ENCODE data around the gene CBLIF.

CBLIF gene

DNA sequence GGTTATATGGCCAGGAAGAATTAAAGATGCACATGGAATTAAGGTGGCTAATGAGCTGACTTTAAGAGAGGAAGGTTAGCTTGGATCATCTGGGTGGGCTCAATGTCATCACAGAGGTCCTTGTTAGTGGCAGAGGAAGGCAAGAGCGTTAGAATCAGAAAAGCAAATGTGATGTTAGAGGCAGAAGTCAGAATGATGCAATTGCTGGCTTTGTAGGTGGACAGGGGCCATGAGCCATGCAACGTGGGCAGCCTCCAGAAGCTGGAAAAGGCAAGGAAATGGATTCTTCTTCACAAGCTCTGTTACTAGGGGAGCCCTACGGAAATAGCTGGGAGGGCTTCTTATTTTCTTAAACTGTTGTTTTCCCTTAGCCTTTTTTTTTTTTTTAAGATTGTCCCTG, 2.3 kb upstream of the CBLIF start:
- no peak for TF ChIP-seq FOXP2 (optimal IDR thresholded peaks at IDR 0.05; ENCODE audit: borderline replicate concordance, extremely low read depth, extremely low read length, insufficient read depth)
- no peak for TF ChIP-seq POLR2AphosphoS5 (IDR thresholded peaks at IDR 0.05; ENCODE audit: low read depth, low read length)
- TF ChIP-seq, protein P1, sequence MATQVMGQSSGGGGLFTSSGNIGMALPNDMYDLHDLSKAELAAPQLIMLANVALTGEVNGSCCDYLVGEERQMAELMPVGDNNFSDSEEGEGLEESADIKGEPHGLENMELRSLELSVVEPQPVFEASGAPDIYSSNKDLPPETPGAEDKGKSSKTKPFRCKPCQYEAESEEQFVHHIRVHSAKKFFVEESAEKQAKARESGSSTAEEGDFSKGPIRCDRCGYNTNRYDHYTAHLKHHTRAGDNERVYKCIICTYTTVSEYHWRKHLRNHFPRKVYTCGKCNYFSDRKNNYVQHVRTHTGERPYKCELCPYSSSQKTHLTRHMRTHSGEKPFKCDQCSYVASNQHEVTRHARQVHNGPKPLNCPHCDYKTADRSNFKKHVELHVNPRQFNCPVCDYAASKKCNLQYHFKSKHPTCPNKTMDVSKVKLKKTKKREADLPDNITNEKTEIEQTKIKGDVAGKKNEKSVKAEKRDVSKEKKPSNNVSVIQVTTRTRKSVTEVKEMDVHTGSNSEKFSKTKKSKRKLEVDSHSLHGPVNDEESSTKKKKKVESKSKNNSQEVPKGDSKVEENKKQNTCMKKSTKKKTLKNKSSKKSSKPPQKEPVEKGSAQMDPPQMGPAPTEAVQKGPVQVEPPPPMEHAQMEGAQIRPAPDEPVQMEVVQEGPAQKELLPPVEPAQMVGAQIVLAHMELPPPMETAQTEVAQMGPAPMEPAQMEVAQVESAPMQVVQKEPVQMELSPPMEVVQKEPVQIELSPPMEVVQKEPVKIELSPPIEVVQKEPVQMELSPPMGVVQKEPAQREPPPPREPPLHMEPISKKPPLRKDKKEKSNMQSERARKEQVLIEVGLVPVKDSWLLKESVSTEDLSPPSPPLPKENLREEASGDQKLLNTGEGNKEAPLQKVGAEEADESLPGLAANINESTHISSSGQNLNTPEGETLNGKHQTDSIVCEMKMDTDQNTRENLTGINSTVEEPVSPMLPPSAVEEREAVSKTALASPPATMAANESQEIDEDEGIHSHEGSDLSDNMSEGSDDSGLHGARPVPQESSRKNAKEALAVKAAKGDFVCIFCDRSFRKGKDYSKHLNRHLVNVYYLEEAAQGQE (IDR thresholded peaks at IDR 0.05; ENCODE audit: insufficient read depth in 1 of 2, low read depth in 2 of 2, low read length in 2 of 2): no peak
- no peak for TF ChIP-seq TAF1 (IDR thresholded peaks at IDR 0.05; ENCODE audit: borderline replicate concordance, insufficient read depth, low read length)
- TF ChIP-seq SIN3A (IDR thresholded peaks at IDR 0.05; ENCODE audit: borderline replicate concordance, insufficient read depth, low read length): no peak

- TF ChIP-seq, protein P1 (IDR thresholded peaks at IDR 0.05; ENCODE audit: insufficient read depth in 1 of 2, low read depth in 2 of 2, low read length in 2 of 2): no peak
- no peak for TF ChIP-seq POLR2AphosphoS5 (IDR thresholded peaks at IDR 0.05; ENCODE audit: low read depth, low read length)
- no peak for TF ChIP-seq FOXP2 (optimal IDR thresholded peaks at IDR 0.05; ENCODE audit: borderline replicate concordance, extremely low read depth, extremely low read length, insufficient read depth)
- no peak for TF ChIP-seq TAF1 (IDR thresholded peaks at IDR 0.05; ENCODE audit: borderline replicate concordance, insufficient read depth, low read length)
- TF ChIP-seq SIN3A (IDR thresholded peaks at IDR 0.05; ENCODE audit: borderline replicate concordance, insufficient read depth, low read length): no peak
Observed at GRCh38 chr11:59846556-59846955, 1.3 kb upstream of the CBLIF start.

GRCh38 chr11:59842316-59842715, 3.0 kb downstream of the CBLIF start:
- TF ChIP-seq SIN3A (IDR thresholded peaks at IDR 0.05; ENCODE audit: borderline replicate concordance, insufficient read depth, low read length) (no peak), TAF1 (IDR thresholded peaks at IDR 0.05; ENCODE audit: borderline replicate concordance, insufficient read depth, low read length) (no peak), FOXP2 (optimal IDR thresholded peaks at IDR 0.05; ENCODE audit: borderline replicate concordance, extremely low read depth, extremely low read length, insufficient read depth) (no peak), POLR2AphosphoS5 (IDR thresholded peaks at IDR 0.05; ENCODE audit: low read depth, low read length) (no peak)
- TF ChIP-seq, protein P1 (IDR thresholded peaks at IDR 0.05; ENCODE audit: insufficient read depth in 1 of 2, low read depth in 2 of 2, low read length in 2 of 2): no peak

DNA sequence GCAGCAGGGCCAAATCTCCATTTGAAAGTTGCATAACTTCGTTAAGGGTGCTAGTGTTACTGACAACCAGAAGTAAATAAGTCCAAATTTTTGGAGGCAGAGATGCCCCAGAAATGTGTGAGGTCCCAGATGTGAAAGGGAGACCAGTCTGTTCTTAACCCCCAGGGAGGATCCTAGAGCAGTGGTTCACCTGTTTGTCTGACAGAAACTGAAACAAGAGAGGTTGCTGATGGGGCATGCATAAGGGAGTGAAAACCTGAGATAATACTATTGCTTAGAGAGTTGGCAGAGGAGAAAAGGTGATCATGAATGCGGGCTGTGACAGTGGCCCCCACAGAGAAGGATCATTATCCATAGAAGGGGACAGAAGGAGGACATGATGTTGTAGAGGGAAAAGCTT, 3.8 kb downstream of the CBLIF start:
- TF ChIP-seq SIN3A (IDR thresholded peaks at IDR 0.05; ENCODE audit: borderline replicate concordance, insufficient read depth, low read length) (no peak), POLR2AphosphoS5 (IDR thresholded peaks at IDR 0.05; ENCODE audit: low read depth, low read length) (no peak), FOXP2 (optimal IDR thresholded peaks at IDR 0.05; ENCODE audit: borderline replicate concordance, extremely low read depth, extremely low read length, insufficient read depth) (no peak), TAF1 (IDR thresholded peaks at IDR 0.05; ENCODE audit: borderline replicate concordance, insufficient read depth, low read length) (no peak)
- TF ChIP-seq, protein P1 (IDR thresholded peaks at IDR 0.05; ENCODE audit: insufficient read depth in 1 of 2, low read depth in 2 of 2, low read length in 2 of 2): no peak

- TF ChIP-seq POLR2AphosphoS5 (IDR thresholded peaks at IDR 0.05; ENCODE audit: low read depth, low read length) (no peak), TAF1 (IDR thresholded peaks at IDR 0.05; ENCODE audit: borderline replicate concordance, insufficient read depth, low read length) (no peak), FOXP2 (optimal IDR thresholded peaks at IDR 0.05; ENCODE audit: borderline replicate concordance, extremely low read depth, extremely low read length, insufficient read depth) (no peak), SIN3A (IDR thresholded peaks at IDR 0.05; ENCODE audit: borderline replicate concordance, insufficient read depth, low read length) (no peak)
- TF ChIP-seq, protein P1 (IDR thresholded peaks at IDR 0.05; ENCODE audit: insufficient read depth in 1 of 2, low read depth in 2 of 2, low read length in 2 of 2): no peak
Observed at GRCh38 chr11:59839615-59840014, 5.7 kb downstream of the CBLIF start.
